NCI-H524 (cell line): ENCODE measurements around the gene DFFB.
"Not testable (repeated sequence)": the region's sequence is repeated elsewhere in the genome, so short reads cannot be mapped to it uniquely, and the experiment has no call there.

ENCODE experiments used
- DNase-seq, 2 experiments: peaks; one replicate each; lab custom pipeline; 2025; lab: John Stamatoyannopoulos, UW

The DFFB gene

GRCh38 chr1:3856923-3857790 is at the start of gene DFFB, which contains the start of gene CEP104:
Gene DFFB, plus strand, starts transcription at chr1:3857476. Its CDS starts 128 bp downstream, at chr1:3857604.
Gene CEP104, minus strand, starts transcription at chr1:3857211. Its CDS starts 4,804 bp downstream, at chr1:3852407.
- DNase-seq = peak; percentile 91 to 97

- DNase-seq = no peak
Observed at GRCh38 chr1:3807769-3808168, 49.5 kb upstream of the DFFB start.

- no peak for DNase-seq
Observed at GRCh38 chr1:3809680-3810079, 47.6 kb upstream of the DFFB start.

- DNase-seq = not testable (repeated sequence)
Observed at GRCh38 chr1:3810149-3810761, 47.0 kb upstream of the DFFB start.

- DNase-seq = no peak
Observed at GRCh38 chr1:3811595-3811911, 45.7 kb upstream of the DFFB start.

GRCh38 chr1:3814065-3814464 is 43.2 kb upstream of the DFFB start:
- no peak for DNase-seq

GRCh38 chr1:3814771-3815561 is 42.3 kb upstream of the DFFB start:
- no peak for DNase-seq

- DNase-seq = no peak
Observed at GRCh38 chr1:3816331-3817137, 40.7 kb upstream of the DFFB start.

- no peak for DNase-seq
Observed at GRCh38 chr1:3817138-3817740, 40.0 kb upstream of the DFFB start.

GRCh38 chr1:3817821-3818597 is 39.3 kb upstream of the DFFB start:
- no peak for DNase-seq

- DNase-seq = peak in 1 of 2 experiments; percentile 13
Observed at GRCh38 chr1:3819771-3820200, 37.5 kb upstream of the DFFB start.

GRCh38 chr1:3820316-3820715 is 37.0 kb upstream of the DFFB start:
- DNase-seq = no peak

GRCh38 chr1:3821004-3821403 is 36.3 kb upstream of the DFFB start:
- DNase-seq = peak; percentile 77 to 90

- DNase-seq = peak; percentile 44 to 75
Observed at GRCh38 chr1:3821447-3821846, 35.8 kb upstream of the DFFB start.

GRCh38 chr1:3821908-3822307 is 35.4 kb upstream of the DFFB start:
- DNase-seq = no peak

GRCh38 chr1:3822421-3822820 is 34.9 kb upstream of the DFFB start:
- no peak for DNase-seq

GRCh38 chr1:3824650-3825049 is 32.6 kb upstream of the DFFB start:
- DNase-seq = no peak

- DNase-seq = no peak
Observed at GRCh38 chr1:3825356-3825755, 31.9 kb upstream of the DFFB start.

GRCh38 chr1:3827813-3828307 is 29.4 kb upstream of the DFFB start:
- peak in 1 of 2 experiments; percentile 3 for DNase-seq

- no peak for DNase-seq
Observed at GRCh38 chr1:3828391-3828790, 28.9 kb upstream of the DFFB start.
